Neural crest cell (in vitro differentiated cells): Measurements from ENCODE around the gene PLK4. TPM values are rescaled to one million over a fixed set of nuclear protein-coding genes. Genes with fewer than 3 reads are reported as not detected.
"Not testable (repeated sequence)": the region's sequence is repeated elsewhere in the genome, so short reads cannot be mapped to it uniquely, and the experiment has no call there.

Experiments used
- DNase-seq: peaks from one replicate; pipeline ENCODE4 v3.0.0; 2021; ENCODE audit warnings: low read depth, mixed read lengths, low spot score
- H3K27ac Mint-ChIP-seq: one replicate; pipeline ENCODE4 v1.8.0; 2021; ENCODE audit warnings: mild to moderate bottlenecking, mixed read lengths; ENCODE audit not compliant: unreplicated experiment
- H3K27me3 Mint-ChIP-seq: 2 replicates; pipeline ENCODE4 v1.8.0; 2021; ENCODE audit warnings: low read depth, mild to moderate bottlenecking, mixed read lengths
- H3K36me3 Mint-ChIP-seq: 2 replicates; pipeline ENCODE4 v1.8.0; 2021; ENCODE audit warnings: low read depth, mild to moderate bottlenecking, mixed read lengths
- H3K4me1 Mint-ChIP-seq: 2 replicates; pipeline ENCODE4 v1.8.0; 2021; ENCODE audit warnings: mixed read lengths
- H3K4me3 Mint-ChIP-seq: one replicate; pipeline ENCODE4 v1.8.0; 2021; ENCODE audit warnings: mild to moderate bottlenecking, mixed read lengths
- H3K9me3 Mint-ChIP-seq: 2 replicates; pipeline ENCODE4 v1.8.0; 2021; ENCODE audit warnings: mixed read lengths
- total RNA-seq: library from RNA; stranded (reverse); gene quantifications from 2 replicates; pipeline ENCODE4 v1.2.1, GENCODE V29; 2021
- TF ChIP-seq, protein P1 (sequence below): fragments of 200-600 bp; sonication (generic); conservative IDR thresholded peaks from 2 replicates; pipeline ENCODE4 v1.5.0; 2021; ENCODE audit warnings: antibody characterized with exemption, mild to moderate bottlenecking

Gene PLK4
- total RNA-seq, 1 donor from 2014 or later = 49.6 TPM

DNA sequence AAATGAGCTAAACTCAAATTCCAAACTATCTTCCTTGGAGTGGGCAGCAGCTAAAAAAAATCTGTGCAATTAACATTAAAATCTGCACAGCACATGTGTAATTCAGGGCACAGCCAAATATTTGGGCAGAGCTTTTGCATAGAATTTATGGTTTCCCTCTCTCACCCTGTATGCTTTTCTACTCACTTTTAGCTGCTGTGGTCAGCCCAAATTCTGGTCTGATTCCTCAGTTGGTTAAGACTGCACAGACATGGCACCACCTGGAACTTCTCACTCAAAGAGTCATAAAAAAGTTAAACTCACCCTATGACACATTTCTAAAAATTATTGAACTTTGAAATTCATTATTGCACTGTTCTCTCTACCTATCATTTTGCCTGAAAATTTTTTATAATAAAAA, 4.9 kb upstream of the PLK4 start:
- Mint-ChIP-seq H3K4me1 (peaks cover 16% of the 10 kb centered on the region), H3K36me3 (peaks cover 14% of the 10 kb centered on the region), H3K27me3 (no peaks in the 10 kb centered on the region), H3K27ac (no peak overlapping the region), H3K4me3 (no peak overlapping the region), H3K9me3 (peaks cover 2% of the 10 kb centered on the region)
- DNase-seq = no peak
- TF ChIP-seq, protein P1, sequence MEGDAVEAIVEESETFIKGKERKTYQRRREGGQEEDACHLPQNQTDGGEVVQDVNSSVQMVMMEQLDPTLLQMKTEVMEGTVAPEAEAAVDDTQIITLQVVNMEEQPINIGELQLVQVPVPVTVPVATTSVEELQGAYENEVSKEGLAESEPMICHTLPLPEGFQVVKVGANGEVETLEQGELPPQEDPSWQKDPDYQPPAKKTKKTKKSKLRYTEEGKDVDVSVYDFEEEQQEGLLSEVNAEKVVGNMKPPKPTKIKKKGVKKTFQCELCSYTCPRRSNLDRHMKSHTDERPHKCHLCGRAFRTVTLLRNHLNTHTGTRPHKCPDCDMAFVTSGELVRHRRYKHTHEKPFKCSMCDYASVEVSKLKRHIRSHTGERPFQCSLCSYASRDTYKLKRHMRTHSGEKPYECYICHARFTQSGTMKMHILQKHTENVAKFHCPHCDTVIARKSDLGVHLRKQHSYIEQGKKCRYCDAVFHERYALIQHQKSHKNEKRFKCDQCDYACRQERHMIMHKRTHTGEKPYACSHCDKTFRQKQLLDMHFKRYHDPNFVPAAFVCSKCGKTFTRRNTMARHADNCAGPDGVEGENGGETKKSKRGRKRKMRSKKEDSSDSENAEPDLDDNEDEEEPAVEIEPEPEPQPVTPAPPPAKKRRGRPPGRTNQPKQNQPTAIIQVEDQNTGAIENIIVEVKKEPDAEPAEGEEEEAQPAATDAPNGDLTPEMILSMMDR = no peak

DNA sequence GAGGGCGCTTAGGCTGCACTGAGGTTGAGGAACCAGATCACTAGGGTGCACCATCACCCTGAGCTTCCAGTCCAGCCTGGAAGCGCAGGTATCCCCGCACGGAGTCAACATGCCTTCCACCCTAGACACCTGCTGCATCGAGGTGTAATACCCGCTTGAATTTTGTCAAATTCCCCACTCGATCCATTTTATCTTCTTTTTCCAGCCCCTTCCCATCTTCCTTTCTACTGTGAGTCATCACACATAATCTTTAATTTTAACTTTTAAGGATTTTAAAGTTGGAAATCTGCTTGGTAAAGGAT, 821 bp downstream of the PLK4 start:
- H3K27me3 Mint-ChIP-seq = no peaks in the 10 kb centered on the region
- peak overlapping the region; percentile 99 for H3K27ac Mint-ChIP-seq
- H3K4me1 Mint-ChIP-seq = peaks cover 27% of the 10 kb centered on the region

DNA sequence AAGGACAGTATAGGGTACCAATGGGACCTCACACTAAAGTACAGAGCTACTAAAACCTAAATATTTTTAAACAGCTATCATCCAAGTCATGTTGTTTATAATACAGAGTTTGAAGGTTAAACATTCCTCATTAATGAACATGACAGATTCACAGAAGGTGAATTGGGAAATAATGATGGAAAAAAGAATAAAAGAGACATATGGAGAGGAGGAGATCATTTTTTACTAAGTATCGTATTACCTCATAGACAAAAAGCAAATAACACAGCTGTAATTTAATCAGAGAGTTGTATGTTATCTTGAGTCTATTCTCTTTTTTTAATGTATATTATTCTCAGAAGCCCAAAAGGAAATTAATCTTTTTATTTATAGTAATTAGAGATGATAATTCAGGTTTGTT, 7.9 kb downstream of the PLK4 start:
- Mint-ChIP-seq H3K4me3 (no peak overlapping the region), H3K4me1 (peaks cover 10% of the 10 kb centered on the region), H3K9me3 (no peaks in the 10 kb centered on the region), H3K27ac (no peak overlapping the region), H3K27me3 (no peaks in the 10 kb centered on the region), H3K36me3 (peaks cover 17% of the 10 kb centered on the region)
- TF ChIP-seq, protein P1 = no peak
- no peak for DNase-seq

More for the DNA sequence above, 821 bp downstream of the PLK4 start:
- Mint-ChIP-seq H3K36me3 (peaks cover 15% of the 10 kb centered on the region), H3K9me3 (no peaks in the 10 kb centered on the region), H3K4me3 (peak overlapping the region; percentile 96)
- DNase-seq = no peak
- TF ChIP-seq, protein P1 = no peak

DNA sequence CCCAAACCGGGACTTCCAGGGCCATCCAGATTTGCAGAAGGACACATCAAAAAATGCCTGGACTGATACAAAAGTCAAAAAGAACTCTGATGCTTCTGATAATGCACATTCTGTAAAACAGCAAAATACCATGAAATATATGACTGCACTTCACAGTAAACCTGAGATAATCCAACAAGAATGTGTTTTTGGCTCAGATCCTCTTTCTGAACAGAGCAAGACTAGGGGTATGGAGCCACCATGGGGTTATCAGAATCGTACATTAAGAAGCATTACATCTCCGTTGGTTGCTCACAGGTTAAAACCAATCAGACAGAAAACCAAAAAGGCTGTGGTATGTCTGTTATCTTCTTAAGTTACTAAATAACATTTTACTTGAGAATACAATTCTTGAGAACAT, 9.2 kb downstream of the PLK4 start:
- no peak for DNase-seq
- no peak overlapping the region for H3K27ac Mint-ChIP-seq
- TF ChIP-seq, protein P1 = no peak
- peaks cover 19% of the 10 kb centered on the region for H3K36me3 Mint-ChIP-seq
- H3K9me3 Mint-ChIP-seq = no peaks in the 10 kb centered on the region
- no peaks in the 10 kb centered on the region for H3K27me3 Mint-ChIP-seq
- H3K4me1 Mint-ChIP-seq = peaks cover 10% of the 10 kb centered on the region
- H3K4me3 Mint-ChIP-seq = no peak overlapping the region

DNA sequence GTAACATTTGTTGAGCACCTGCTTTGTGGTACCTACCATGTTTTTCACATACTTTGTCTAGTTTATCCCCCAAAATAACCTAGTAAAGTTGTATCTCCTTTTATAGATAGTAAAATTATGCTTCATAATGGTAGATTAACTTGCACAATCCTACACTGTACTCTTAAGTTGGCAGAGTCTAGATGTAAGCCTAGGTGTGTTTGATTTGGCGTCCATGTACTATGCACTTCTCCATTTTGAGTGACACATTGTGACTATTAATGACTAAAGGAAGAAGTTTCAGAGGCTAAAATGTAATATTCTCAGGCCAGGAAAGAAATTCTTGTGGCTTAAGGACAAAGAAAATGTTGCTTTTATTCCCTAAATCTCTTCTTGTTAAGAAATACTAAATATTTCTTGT, 15.4 kb downstream of the PLK4 start:
- DNase-seq = no peak
- Mint-ChIP-seq H3K4me3 (no peak overlapping the region), H3K4me1 (no peaks in the 10 kb centered on the region), H3K27ac (no peak overlapping the region), H3K36me3 (peaks cover 27% of the 10 kb centered on the region), H3K27me3 (no peaks in the 10 kb centered on the region), H3K9me3 (no peaks in the 10 kb centered on the region)
- TF ChIP-seq, protein P1 = no peak

DNA sequence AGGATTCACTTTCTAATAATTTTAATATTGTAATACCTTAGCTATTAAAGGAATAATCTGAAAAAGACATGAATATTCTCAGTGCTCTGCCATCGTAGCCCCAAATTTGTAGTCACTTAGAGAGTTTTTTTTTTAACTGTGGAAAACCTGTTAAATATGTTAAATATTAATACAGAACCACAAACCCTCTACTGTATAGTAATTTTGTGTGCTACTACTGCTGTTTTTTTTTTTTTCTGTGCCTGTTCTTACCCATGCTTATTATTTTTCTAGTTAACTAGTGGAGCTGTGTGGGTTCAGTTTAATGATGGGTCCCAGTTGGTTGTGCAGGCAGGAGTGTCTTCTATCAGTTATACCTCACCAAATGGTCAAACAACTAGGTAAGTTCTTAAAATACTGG, 15.8 kb downstream of the PLK4 start:
- H3K9me3 Mint-ChIP-seq = peaks cover 2% of the 10 kb centered on the region
- no peak overlapping the region for H3K4me3 Mint-ChIP-seq
- no peak overlapping the region for H3K27ac Mint-ChIP-seq
- H3K4me1 Mint-ChIP-seq = no peaks in the 10 kb centered on the region
- DNase-seq = no peak
- TF ChIP-seq, protein P1 = no peak
- H3K27me3 Mint-ChIP-seq = no peaks in the 10 kb centered on the region
- peaks cover 31% of the 10 kb centered on the region for H3K36me3 Mint-ChIP-seq

DNA sequence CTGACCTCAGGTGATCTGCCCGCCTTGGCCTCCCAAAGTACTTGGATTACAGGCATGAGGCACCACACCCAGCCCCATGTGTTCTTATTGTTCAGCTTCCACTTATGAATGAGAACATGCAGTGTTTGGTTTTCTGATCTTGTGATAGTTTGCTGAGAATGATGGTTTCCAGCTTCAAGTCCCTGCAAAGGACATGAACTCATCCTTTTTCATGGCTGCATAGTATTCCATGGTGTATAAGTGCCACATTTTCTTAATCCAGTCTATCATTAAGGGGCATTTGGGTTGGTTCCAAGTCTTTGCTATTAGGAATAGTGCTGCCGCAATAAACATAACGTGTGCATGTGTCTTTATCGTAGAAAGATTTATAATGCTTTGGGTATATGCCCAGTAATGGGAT, 19.0 kb downstream of the PLK4 start:
- H3K36me3 Mint-ChIP-seq = peaks cover 48% of the 10 kb centered on the region
- DNase-seq, H3K27ac Mint-ChIP-seq, H3K4me3 Mint-ChIP-seq, H3K27me3 Mint-ChIP-seq, H3K4me1 Mint-ChIP-seq: not testable (repeated sequence)
- peaks cover 12% of the 10 kb centered on the region for H3K9me3 Mint-ChIP-seq
